ENCODE data around the gene GNG2.

Gene GNG2

GRCh38 chr14:51999084-51999483 is 138.7 kb downstream of the GNG2 start:
- TF ChIP-seq, protein P1, sequence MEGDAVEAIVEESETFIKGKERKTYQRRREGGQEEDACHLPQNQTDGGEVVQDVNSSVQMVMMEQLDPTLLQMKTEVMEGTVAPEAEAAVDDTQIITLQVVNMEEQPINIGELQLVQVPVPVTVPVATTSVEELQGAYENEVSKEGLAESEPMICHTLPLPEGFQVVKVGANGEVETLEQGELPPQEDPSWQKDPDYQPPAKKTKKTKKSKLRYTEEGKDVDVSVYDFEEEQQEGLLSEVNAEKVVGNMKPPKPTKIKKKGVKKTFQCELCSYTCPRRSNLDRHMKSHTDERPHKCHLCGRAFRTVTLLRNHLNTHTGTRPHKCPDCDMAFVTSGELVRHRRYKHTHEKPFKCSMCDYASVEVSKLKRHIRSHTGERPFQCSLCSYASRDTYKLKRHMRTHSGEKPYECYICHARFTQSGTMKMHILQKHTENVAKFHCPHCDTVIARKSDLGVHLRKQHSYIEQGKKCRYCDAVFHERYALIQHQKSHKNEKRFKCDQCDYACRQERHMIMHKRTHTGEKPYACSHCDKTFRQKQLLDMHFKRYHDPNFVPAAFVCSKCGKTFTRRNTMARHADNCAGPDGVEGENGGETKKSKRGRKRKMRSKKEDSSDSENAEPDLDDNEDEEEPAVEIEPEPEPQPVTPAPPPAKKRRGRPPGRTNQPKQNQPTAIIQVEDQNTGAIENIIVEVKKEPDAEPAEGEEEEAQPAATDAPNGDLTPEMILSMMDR (IDR thresholded peaks at IDR 0.05; ENCODE audit: low read depth, low read length, missing control alignments): no peak

GRCh38 chr14:52000019-52000582 is 139.7 kb downstream of the GNG2 start:
- in situ Hi-C loops (cut with HindIII; ENCODE audit: low pct_ligation_motif_present, low sequenced_read_pairs): no loop called here
- Histone ChIP-seq H3K27ac (peak overlapping the region; percentile 50), H3K27me3 (replicated peaks) (no peaks in the 10 kb centered on the region), H3K4me3 (ENCODE audit: low read depth, low read length) (no peak overlapping the region), H3K36me3 (replicated peaks) (peaks cover 48% of the 10 kb centered on the region)
- DNase-seq: no peak
- TF ChIP-seq, protein P1 (IDR thresholded peaks at IDR 0.05; ENCODE audit: low read depth, low read length, missing control alignments): no peak

More at GRCh38 chr14:51999084-51999483, 138.7 kb downstream of the GNG2 start:
- Histone ChIP-seq H3K27me3 (replicated peaks) (no peaks in the 10 kb centered on the region), H3K36me3 (replicated peaks) (peaks cover 48% of the 10 kb centered on the region), H3K4me3 (ENCODE audit: low read depth, low read length) (no peak overlapping the region), H3K27ac (peak overlapping the region; percentile 50)
- in situ Hi-C loops (cut with HindIII; ENCODE audit: low pct_ligation_motif_present, low sequenced_read_pairs): no loop called here
- DNase-seq: no peak

- Histone ChIP-seq H3K4me3 (ENCODE audit: low read depth, low read length) (no peak overlapping the region), H3K27ac (peak overlapping the region; percentile 50), H3K36me3 (replicated peaks) (peaks cover 49% of the 10 kb centered on the region), H3K27me3 (replicated peaks) (no peaks in the 10 kb centered on the region)
- in situ Hi-C loops (cut with HindIII; ENCODE audit: low pct_ligation_motif_present, low sequenced_read_pairs): no loop called here
- TF ChIP-seq, protein P1 (IDR thresholded peaks at IDR 0.05; ENCODE audit: low read depth, low read length, missing control alignments): no peak
- DNase-seq: no peak
Observed at GRCh38 chr14:52000696-52001095, 140.3 kb downstream of the GNG2 start.

DNA sequence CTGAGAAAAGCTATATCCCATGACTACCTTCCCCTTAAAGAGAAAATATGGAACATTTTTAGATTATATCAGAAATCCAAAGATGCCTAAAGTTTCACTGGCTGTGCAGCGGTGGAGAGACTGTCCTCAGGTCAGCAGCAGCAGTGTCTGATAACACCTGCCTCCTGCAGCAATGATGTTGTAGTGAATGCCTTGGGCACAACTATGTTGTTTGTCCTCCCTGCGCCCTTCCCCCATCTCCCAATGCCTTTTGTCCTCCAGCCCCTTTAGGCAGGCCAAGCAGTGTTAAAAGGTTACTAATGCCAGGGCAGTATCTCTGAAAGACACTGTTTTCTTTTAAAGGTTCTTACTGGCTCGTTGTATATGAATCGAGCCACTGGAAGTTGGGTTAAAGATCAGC is 142.1 kb downstream of the GNG2 start:
- no peak overlapping the region for H3K4me3 ChIP-seq (ENCODE audit: low read depth, low read length)
- TF ChIP-seq, protein P1 (IDR thresholded peaks at IDR 0.05; ENCODE audit: low read depth, low read length, missing control alignments): no peak
- H3K27me3 ChIP-seq (replicated peaks): no peaks in the 10 kb centered on the region
- no peak for DNase-seq
- peaks cover 54% of the 10 kb centered on the region for H3K36me3 ChIP-seq (replicated peaks)
- peak overlapping the region; percentile 90 for H3K27ac ChIP-seq
- in situ Hi-C loops (cut with HindIII; ENCODE audit: low pct_ligation_motif_present, low sequenced_read_pairs): no loop called here

- no peak overlapping the region for H3K4me3 ChIP-seq (ENCODE audit: low read depth, low read length)
- DNase-seq: peak; percentile 66
- H3K27me3 ChIP-seq (replicated peaks): no peaks in the 10 kb centered on the region
- peaks cover 62% of the 10 kb centered on the region for H3K36me3 ChIP-seq (replicated peaks)
- peak overlapping the region; percentile 90 for H3K27ac ChIP-seq
- in situ Hi-C loops (cut with HindIII; ENCODE audit: low pct_ligation_motif_present, low sequenced_read_pairs): no loop called here
- TF ChIP-seq, protein P1 (IDR thresholded peaks at IDR 0.05; ENCODE audit: low read depth, low read length, missing control alignments): no peak
Observed at GRCh38 chr14:52003324-52003723, 142.9 kb downstream of the GNG2 start.

GRCh38 chr14:52005625-52006024 is 145.2 kb downstream of the GNG2 start:
- H3K27me3 ChIP-seq (replicated peaks): no peaks in the 10 kb centered on the region
- TF ChIP-seq, protein P1 (IDR thresholded peaks at IDR 0.05; ENCODE audit: low read depth, low read length, missing control alignments): no peak
- H3K36me3 ChIP-seq (replicated peaks): peaks cover 80% of the 10 kb centered on the region
- H3K4me3 ChIP-seq (ENCODE audit: low read depth, low read length): no peak overlapping the region
- DNase-seq: no peak
- H3K27ac ChIP-seq: no peak overlapping the region
- in situ Hi-C loops (cut with HindIII; ENCODE audit: low pct_ligation_motif_present, low sequenced_read_pairs): no loop called here
